ENCODE results near the gene CTNNA3.

GRCh38 chr10:66833861-66834260 is 862.1 kb downstream of the CTNNA3 start:
- TF ChIP-seq CTCF (IDR thresholded peaks at IDR 0.05) (no peak), POLR2A (IDR thresholded peaks at IDR 0.05) (no peak)
